NCI-H1048 (cell line): Measurements from ENCODE around the gene CPSF4.
"Not testable (repeated sequence)": the region's sequence is repeated elsewhere in the genome, so short reads cannot be mapped to it uniquely, and the experiment has no call there.

Source experiments
- DNase-seq: peaks from one replicate; lab custom pipeline; 2025; lab: John Stamatoyannopoulos, UW

CPSF4 gene

GRCh38 chr7:99408379-99409191 lies 30.2 kb upstream of the CPSF4 start, which contains the start of the genes BUD31 and PDAP1:
Gene BUD31, plus strand, starts transcription at chr7:99408969. Its CDS starts 2,124 bp downstream, at chr7:99411093.
Gene PDAP1, minus strand, starts transcription at chr7:99408597. Its CDS starts 49 bp downstream, at chr7:99408548.
- DNase-seq, result peak; percentile 85

GRCh38 chr7:99409192-99409572 lies 29.6 kb upstream of the CPSF4 start:
- DNase-seq, result no peak

GRCh38 chr7:99409806-99410205 lies 28.9 kb upstream of the CPSF4 start:
- no peak for DNase-seq

DNA sequence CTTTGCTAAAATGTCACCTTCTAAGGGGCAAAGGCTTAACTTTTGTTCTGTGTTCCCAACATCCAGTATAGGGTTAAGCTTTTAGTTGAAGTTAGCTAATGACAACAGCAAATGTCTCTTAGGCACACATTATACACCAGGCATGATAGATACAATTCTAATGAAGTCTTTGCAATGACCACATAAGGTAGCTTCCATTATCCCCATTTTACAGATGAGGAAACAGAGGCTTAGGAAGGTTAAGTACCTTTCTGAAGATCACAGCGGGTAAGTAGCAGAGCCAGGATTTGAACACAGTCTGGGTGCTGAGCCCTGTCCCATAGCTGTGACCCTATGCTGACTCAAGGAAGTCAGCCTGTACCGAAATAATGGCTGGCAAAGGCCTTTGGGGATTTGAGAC lies 28.1 kb upstream of the CPSF4 start:
- DNase-seq, result no peak

GRCh38 chr7:99415513-99416127 lies 23.1 kb upstream of the CPSF4 start:
- not testable (repeated sequence) for DNase-seq

DNA sequence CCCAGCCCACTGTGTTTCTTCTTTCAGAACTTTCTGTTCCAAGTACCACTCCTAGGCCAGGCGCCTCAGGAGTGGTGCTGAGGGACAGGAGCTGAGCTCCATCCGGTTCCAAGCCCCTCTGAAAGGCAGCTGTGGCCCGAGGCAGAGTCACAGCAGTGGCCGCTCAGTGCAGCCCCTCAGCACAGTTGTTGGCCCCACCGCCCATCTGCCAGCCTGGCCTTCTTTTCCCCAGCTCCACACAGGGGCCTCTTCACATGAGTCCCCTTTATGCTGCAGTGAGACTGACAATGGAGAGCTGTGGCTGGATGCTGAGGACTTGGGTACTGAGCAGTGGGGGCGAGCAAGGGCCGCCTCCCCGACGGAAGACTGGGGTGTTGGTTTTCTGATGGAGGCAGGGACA lies 20.5 kb upstream of the CPSF4 start:
- no peak for DNase-seq

DNA sequence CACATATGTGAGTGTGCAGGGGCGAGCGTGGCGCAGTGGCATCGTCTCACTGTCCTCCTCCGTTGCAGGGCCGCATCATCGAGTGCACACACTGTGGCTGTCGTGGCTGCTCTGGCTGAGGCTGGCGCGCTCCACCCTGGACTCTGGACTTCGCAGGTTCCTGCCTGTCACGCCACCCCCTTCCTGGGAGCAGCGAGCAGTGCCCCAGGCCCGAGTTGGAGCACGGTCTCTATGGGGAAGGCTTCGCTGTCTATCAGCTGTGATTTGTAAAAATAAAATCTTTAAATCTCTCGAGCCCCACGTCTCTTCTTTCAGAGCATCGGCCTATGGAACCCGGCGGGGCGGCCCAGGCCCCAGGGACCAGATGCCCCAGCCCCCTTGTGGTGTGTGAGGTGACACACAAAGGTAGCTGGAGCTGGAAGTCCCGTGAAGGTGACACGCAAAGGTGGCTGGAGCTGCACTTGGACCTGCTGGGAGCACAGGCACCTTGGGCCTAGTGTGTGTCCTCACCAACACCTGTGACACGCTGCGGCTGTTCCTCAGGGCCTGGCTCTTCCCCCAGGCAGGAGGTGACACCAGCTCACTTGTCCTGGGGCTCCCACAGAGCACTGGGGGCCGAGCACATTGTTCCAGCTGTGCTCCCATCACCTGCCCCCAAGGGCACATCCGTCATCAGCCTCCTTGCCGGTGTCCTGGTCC lies 19.3 kb upstream of the CPSF4 start:
- no peak for DNase-seq

- DNase-seq, result no peak
These were observed 18.5 kb upstream of the CPSF4 start for GRCh38 chr7:99420213-99420612.

- no peak for DNase-seq
These were observed 17.8 kb upstream of the CPSF4 start for GRCh38 chr7:99420986-99421385.

DNA sequence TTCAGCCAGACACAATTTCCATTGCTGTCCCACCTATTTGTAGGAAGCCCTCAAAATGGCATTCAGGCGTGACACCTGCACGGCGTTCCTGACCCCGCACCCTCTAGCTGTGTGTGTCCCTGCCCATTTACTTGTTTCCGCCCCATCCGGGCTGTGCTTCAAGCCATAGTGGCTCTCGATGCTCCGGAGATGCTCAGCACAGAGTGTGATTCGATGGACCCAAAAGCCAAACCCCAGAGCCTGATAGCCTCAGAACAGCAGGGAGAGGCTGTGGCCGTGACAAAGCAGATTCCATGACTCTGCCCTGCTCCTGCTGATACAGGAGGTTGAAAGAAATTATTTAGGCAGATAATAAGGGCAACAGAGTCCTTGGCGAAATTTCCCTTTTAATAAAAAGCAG lies 16.6 kb upstream of the CPSF4 start:
- DNase-seq, result no peak

GRCh38 chr7:99422625-99423024 lies 16.1 kb upstream of the CPSF4 start:
- DNase-seq, result no peak

GRCh38 chr7:99424932-99425730 lies 13.6 kb upstream of the CPSF4 start:
- no peak for DNase-seq

DNA sequence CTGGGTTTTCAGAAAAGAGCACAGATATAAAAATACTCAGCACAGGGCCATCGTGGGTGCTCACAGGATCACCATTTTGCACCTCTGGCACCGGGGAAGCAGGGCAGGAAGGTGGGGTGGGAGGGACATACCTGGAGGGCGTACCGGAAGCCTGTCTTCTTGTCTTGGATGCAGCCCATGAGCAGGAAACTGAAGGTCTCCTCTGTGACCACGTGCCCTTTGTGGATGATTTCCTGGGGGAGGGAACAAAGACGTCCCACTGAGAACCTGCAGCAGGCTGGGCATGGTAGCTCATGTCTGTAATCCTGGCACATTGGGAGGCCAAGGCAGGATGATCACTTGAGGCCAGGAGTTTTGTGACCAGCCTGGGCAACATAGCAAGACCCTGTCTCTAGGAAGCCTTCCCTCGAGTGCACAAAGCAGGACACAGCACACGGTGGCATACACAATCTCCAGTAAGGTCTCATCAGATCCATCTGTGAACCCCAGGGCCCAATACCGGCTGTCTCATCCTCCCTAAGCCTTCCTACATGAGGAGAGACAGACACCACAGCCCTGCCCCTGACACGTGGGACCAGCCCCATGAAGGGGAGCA lies 9.7 kb upstream of the CPSF4 start:
- DNase-seq, result no peak

GRCh38 chr7:99429756-99430155 lies 9.0 kb upstream of the CPSF4 start:
- DNase-seq, result no peak

- not testable (repeated sequence) for DNase-seq
These were observed 6.8 kb upstream of the CPSF4 start for GRCh38 chr7:99431756-99432540.

DNA sequence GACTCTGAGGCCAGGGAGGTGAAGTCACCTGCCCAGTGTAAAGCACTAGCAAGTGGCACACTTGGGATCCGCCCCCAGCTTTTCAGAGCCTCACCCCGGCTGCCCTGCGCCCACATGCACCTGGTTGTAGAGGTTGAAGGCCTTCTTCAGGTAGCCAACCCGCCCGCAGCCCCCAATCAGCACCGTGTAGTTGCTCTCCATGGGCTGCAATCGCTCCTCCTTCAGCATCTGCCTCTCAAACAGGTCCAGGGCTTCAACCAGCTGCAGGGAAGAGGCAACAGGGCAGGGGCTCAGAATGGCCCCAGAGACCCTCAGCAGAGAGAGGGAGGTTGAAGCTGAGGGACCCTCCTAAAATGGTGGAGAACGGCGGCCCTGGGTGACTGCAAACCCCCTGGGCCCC lies 5.6 kb upstream of the CPSF4 start:
- DNase-seq, result no peak

GRCh38 chr7:99437946-99438572 lies 684 bp upstream of the CPSF4 start:
- DNase-seq, result no peak

GRCh38 chr7:99440195-99440594 lies 1.5 kb downstream of the CPSF4 start:
- no peak for DNase-seq

- DNase-seq, result no peak
These were observed 7.4 kb downstream of the CPSF4 start for GRCh38 chr7:99446096-99446495.

GRCh38 chr7:99447943-99448342 lies 9.2 kb downstream of the CPSF4 start:
- no peak for DNase-seq
